Loucy (cell line): ENCODE data around the gene SYT1.

Experiments used
- H2AFZ ChIP-seq: fragments of 200-600 bp; sonication (generic); 2 replicates; pipeline ENCODE4 v1.6.0; 2016; ENCODE audit warnings: antibody characterized with exemption, mild to moderate bottlenecking, low read length, moderate library complexity
- H3F3A ChIP-seq: fragments of 200-600 bp; 2 replicates; pipeline ENCODE4 v1.6.0; 2016; ENCODE audit warnings: antibody characterized with exemption, low read depth, mild to moderate bottlenecking
- H3K27me3 ChIP-seq: fragments of 200-600 bp; sonication (generic); 2 replicates; pipeline ENCODE4 v1.6.1; 2014; ENCODE audit warnings: low read length, mild to moderate bottlenecking; ENCODE audit not compliant: insufficient read depth, poor library complexity, severe bottlenecking
- H3K36me3 ChIP-seq: fragments of 200-600 bp; sonication (generic); 2 replicates; pipeline ENCODE4 v1.6.1; 2016; ENCODE audit warnings: low read length; ENCODE audit not compliant: insufficient read depth
- H3K4me1 ChIP-seq: fragments of 200-600 bp; sonication (generic); 2 replicates; pipeline ENCODE4 v1.5.1; 2014; ENCODE audit warnings: low read length, mild to moderate bottlenecking; ENCODE audit not compliant: insufficient read depth, poor library complexity, severe bottlenecking
- H3K4me2 ChIP-seq: fragments of 200-600 bp; sonication (generic); 2 replicates; pipeline ENCODE4 v1.6.0; 2014; ENCODE audit warnings: antibody characterized with exemption, low read length, low read depth, mild to moderate bottlenecking; ENCODE audit not compliant: poor library complexity, severe bottlenecking
- H3K4me3 ChIP-seq: fragments of 200-600 bp; sonication (generic); 2 replicates; pipeline ENCODE4 v1.5.1; 2014; ENCODE audit warnings: low read length, mild to moderate bottlenecking, mixed read lengths; ENCODE audit not compliant: poor library complexity, severe bottlenecking
- H3K79me2 ChIP-seq: fragments of 200-600 bp; sonication (generic); 2 replicates; pipeline ENCODE4 v1.6.1; 2014; ENCODE audit warnings: low read length; ENCODE audit not compliant: insufficient read depth
- H3K9ac ChIP-seq: fragments of 200-600 bp; sonication (generic); 2 replicates; pipeline ENCODE4 v1.6.0; 2014; ENCODE audit warnings: mild to moderate bottlenecking, low read depth, low read length, moderate library complexity; ENCODE audit not compliant: poor library complexity, severe bottlenecking
- H3K9me2 ChIP-seq: fragments of 200-600 bp; sonication (generic); replicated peaks from 2 replicates; pipeline ENCODE4 v1.6.1; 2016; ENCODE audit warnings: low read depth, low read length, mixed read lengths
- H3K9me3 ChIP-seq: fragments of 200-600 bp; sonication (generic); 2 replicates; pipeline ENCODE4 v1.6.1; 2014; ENCODE audit warnings: mild to moderate bottlenecking, antibody characterized with exemption, low read length, low read depth; ENCODE audit not compliant: insufficient read depth
- H4K20me1 ChIP-seq: fragments of 200-600 bp; sonication (generic); 2 replicates; pipeline ENCODE4 v1.6.0; 2014; ENCODE audit warnings: antibody characterized with exemption, low read length, mild to moderate bottlenecking; ENCODE audit not compliant: insufficient read depth, poor library complexity, severe bottlenecking
- CTCF ChIP-seq: fragments of 200-600 bp; sonication (generic); conservative IDR thresholded peaks from 2 replicates; pipeline ENCODE4 v1.5.1; 2014; ENCODE audit warnings: mild to moderate bottlenecking, antibody characterized with exemption, low read length
- EZH2phosphoT487 ChIP-seq: fragments of 200-600 bp; IDR thresholded peaks from 2 replicates; pipeline ENCODE4 v1.6.1; 2018; ENCODE audit warnings: antibody characterized with exemption, mild to moderate bottlenecking, moderate library complexity, borderline replicate concordance

SYT1 gene

GRCh38 chr12:78968226-78968625 is 103.7 kb downstream of the SYT1 start:
- H3K9ac ChIP-seq = no peak overlapping the region
- H3K4me2 ChIP-seq = no peak overlapping the region
- no peak overlapping the region for H3K4me3 ChIP-seq
- no peak overlapping the region for H2AFZ ChIP-seq
- no peaks in the 10 kb centered on the region for H3K79me2 ChIP-seq
- 0 out of 2 replicates have a peak, but pooled peaks cover 6% of the 10 kb centered on the region for H3K9me2 ChIP-seq
- no peaks in the 10 kb centered on the region for H3F3A ChIP-seq
- H3K9me3 ChIP-seq = no peaks in the 10 kb centered on the region
- no peaks in the 10 kb centered on the region for H3K4me1 ChIP-seq
- no peaks in the 10 kb centered on the region for H4K20me1 ChIP-seq
- no peaks in the 10 kb centered on the region for H3K36me3 ChIP-seq
- no peaks in the 10 kb centered on the region for H3K27me3 ChIP-seq
- TF ChIP-seq CTCF = no peak
- TF ChIP-seq EZH2phosphoT487 = no peak

GRCh38 chr12:78970041-78970440 is 105.5 kb downstream of the SYT1 start:
- TF ChIP-seq CTCF (no peak), EZH2phosphoT487 (no peak)
- no peak overlapping the region for H3K9ac ChIP-seq
- no peaks in the 10 kb centered on the region for H4K20me1 ChIP-seq
- H2AFZ ChIP-seq = no peak overlapping the region
- no peaks in the 10 kb centered on the region for H3K27me3 ChIP-seq
- 0 out of 2 replicates have a peak, but pooled peaks cover 6% of the 10 kb centered on the region for H3K9me2 ChIP-seq
- no peaks in the 10 kb centered on the region for H3F3A ChIP-seq
- H3K79me2 ChIP-seq = no peaks in the 10 kb centered on the region
- H3K4me3 ChIP-seq = no peak overlapping the region
- no peaks in the 10 kb centered on the region for H3K9me3 ChIP-seq
- H3K4me1 ChIP-seq = no peaks in the 10 kb centered on the region
- H3K4me2 ChIP-seq = no peak overlapping the region
- no peaks in the 10 kb centered on the region for H3K36me3 ChIP-seq

GRCh38 chr12:78977304-78977867 is 112.8 kb downstream of the SYT1 start:
- no peaks in the 10 kb centered on the region for H3K79me2 ChIP-seq
- no peaks in the 10 kb centered on the region for H3K9me2 ChIP-seq
- TF ChIP-seq CTCF (no peak), EZH2phosphoT487 (no peak)
- no peaks in the 10 kb centered on the region for H3F3A ChIP-seq
- no peak overlapping the region for H2AFZ ChIP-seq
- no peaks in the 10 kb centered on the region for H3K36me3 ChIP-seq
- no peaks in the 10 kb centered on the region for H3K9me3 ChIP-seq
- H3K9ac ChIP-seq = no peak overlapping the region
- no peak overlapping the region for H3K4me3 ChIP-seq
- no peaks in the 10 kb centered on the region for H3K27me3 ChIP-seq
- no peaks in the 10 kb centered on the region for H3K4me1 ChIP-seq
- H3K4me2 ChIP-seq = no peak overlapping the region
- H4K20me1 ChIP-seq = no peaks in the 10 kb centered on the region
